Breast epithelium (tissue), 3 donors: Measurements from ENCODE around the gene SLC39A1.
"Not testable (repeated sequence)": the region's sequence is repeated elsewhere in the genome, so short reads cannot be mapped to it uniquely, and the experiment has no call there.

Experiments
- CTCF ChIP-seq, 3 donors: fragments of 450-650 bp; IDR thresholded peaks; one replicate each; pipeline ENCODE4 v1.5.1; 2016 to 2017; ENCODE audit warnings: antibody characterized with exemption in 3 of 3, mild to moderate bottlenecking in 3 of 3, moderate library complexity in 3 of 3
- POLR2A ChIP-seq: fragments of 450-650 bp; IDR thresholded peaks from one replicate; pipeline ENCODE4 v1.6.1; 2016; ENCODE audit warnings: antibody characterized with exemption, mild to moderate bottlenecking, moderate library complexity
- POLR2AphosphoS5 ChIP-seq, 3 donors: sonication (generic); formaldehyde crosslinking; IDR thresholded peaks; one replicate each; pipeline ENCODE4 v1.6.1; 2017; ENCODE audit warnings: antibody characterized with exemption in 3 of 3

GRCh38 chr1:153996882-153997281, 33.5 kb upstream of the SLC39A1 start:
- TF ChIP-seq POLR2AphosphoS5 (IDR thresholded peaks at IDR 0.05); CTCF (IDR thresholded peaks at IDR 0.05); POLR2A: not testable (repeated sequence)
